A172 (cell line): ENCODE measurements around the gene OPN3. TPM values are rescaled to one million over a fixed set of nuclear protein-coding genes. Genes with fewer than 3 reads are reported as not detected.

ENCODE experiments used
- DNase-seq: peaks from one replicate; pipeline ENCODE4 v3.0.0-alpha.2; 2015; ENCODE audit warnings: low spot score
- total RNA-seq: library from RNA; depleted of rRNA; stranded (reverse); fragments of >200 nt; shearing (Covaris generic); gene quantifications from 2 replicates; pipeline ENCODE4 v1.2.3, GENCODE V29; 2014; rRNA removed

OPN3 gene
- total RNA-seq, 1 experiment from 2014 or later: 22.8 TPM

DNA sequence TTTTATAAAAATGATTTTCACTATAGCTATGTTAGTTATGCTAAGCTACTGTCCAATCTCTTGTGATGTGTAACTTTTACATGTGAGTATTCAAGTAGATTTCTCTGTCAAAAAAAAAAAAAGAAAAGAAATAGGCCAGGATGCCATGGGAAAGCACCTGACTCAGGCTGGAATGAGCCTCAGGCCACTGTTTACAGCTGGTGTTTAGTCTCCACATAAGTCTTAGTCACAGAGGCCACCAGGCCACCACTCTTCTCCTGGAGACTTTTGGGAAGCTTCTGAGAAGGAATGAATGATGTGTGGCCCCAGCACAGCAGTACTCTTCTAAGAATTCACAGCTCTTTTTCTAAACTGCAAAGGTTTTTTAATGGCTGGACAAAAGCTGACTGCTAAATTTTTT, 48.9 kb downstream of the OPN3 start:
- DNase-seq: peak; percentile 77

DNA sequence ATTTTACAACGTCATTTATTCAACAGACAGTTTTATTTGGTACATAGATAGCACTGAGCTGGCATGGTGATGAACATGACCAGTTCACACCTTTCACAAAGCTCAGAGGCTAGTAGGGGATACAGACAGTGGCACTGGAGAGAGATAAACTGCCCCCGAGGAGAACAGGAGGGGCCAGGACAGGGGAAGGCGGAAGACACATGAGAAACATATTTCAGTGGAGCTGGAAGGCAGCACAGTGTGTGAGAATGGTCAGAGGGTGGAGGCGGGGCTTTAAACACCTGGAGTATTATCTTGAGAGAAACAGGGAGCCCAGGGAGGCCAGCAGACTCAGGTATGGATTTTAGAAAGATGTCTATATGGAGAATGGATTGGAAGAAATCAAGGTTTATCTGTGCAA, 49.5 kb downstream of the OPN3 start:
- DNase-seq: no peak

DNA sequence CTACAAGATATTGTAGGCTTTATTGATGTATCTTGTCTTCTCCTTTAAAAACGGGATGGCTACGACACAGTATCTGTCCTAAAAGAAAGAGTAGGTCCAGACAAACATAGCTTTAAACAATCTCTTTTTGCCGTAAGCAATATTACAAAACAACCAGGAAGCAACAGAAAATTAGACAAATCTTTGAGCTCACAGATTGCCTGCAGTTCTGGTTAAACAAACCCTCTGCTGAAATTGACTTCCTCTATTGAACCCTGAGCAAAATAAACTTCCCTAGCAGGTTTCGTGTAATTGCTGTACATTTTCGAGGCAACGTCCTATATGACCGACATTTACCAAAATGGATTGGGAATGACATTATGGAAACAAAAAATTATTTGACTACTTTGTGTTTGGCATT, 50.6 kb downstream of the OPN3 start:
- no peak for DNase-seq

GRCh38 chr1:241586905-241587512, 53.2 kb downstream of the OPN3 start:
- no peak for DNase-seq

- DNase-seq: no peak
Observed at GRCh38 chr1:241582921-241583321, 57.2 kb downstream of the OPN3 start.

DNA sequence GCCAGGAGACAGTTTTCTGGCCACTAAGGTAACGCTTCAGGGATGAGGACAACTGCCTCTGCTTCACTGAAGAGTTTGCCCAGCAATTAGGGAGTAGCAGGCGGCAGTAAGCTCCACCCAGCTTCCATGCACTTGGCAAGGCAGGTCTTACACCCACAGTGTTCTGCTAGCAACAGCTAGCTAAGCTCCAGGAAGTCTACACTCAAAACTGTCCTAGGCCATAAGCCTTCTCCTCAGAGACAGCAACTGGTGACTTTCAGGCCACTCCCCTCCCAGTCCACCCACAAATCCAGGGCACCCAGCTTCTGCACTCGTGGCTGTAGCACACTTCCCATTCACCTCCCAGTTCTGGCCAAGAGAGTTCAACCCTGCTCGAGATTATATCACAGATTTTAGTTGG, 60.7 kb downstream of the OPN3 start:
- DNase-seq: no peak

DNA sequence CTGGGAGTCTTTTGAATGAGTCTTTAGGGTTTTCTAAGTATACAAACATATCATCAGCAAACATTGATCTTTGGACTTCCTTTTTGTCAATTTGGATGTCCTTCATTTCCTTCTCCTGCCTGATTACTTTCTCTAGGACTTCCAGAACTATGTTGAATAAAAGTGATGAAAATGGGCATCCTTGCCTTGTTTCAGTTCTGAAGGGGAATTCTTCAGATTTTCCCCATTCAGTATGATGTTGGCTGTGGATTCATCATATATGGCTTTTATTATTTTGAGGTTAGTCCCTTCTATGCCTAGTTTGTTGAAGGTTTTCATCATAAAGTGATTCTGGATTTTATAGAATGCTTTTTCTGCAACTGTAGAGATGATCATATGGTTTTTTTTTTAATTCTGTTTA, 66.0 kb downstream of the OPN3 start:
- no peak for DNase-seq

DNA sequence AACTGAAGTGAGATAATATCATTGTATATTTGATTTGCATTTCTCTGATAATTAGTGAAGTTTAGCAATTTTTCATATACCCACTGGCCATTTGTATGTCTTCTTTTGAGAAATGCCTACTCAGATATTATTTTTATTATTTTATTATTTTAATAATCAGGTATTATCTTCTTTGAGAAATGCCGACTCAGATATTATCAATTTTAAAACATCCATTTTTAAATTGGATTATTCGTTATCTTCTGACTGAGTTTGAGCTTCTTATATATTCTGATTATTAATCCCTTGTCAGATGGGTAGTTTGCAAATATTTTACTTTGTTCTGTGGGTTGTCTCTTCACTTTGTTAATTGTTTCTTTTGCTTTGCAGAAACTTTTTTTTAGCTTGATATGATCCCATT, 70.3 kb downstream of the OPN3 start:
- DNase-seq: no peak

- DNase-seq: no peak
Observed at GRCh38 chr1:241560849-241561187, 79.4 kb downstream of the OPN3 start.

DNA sequence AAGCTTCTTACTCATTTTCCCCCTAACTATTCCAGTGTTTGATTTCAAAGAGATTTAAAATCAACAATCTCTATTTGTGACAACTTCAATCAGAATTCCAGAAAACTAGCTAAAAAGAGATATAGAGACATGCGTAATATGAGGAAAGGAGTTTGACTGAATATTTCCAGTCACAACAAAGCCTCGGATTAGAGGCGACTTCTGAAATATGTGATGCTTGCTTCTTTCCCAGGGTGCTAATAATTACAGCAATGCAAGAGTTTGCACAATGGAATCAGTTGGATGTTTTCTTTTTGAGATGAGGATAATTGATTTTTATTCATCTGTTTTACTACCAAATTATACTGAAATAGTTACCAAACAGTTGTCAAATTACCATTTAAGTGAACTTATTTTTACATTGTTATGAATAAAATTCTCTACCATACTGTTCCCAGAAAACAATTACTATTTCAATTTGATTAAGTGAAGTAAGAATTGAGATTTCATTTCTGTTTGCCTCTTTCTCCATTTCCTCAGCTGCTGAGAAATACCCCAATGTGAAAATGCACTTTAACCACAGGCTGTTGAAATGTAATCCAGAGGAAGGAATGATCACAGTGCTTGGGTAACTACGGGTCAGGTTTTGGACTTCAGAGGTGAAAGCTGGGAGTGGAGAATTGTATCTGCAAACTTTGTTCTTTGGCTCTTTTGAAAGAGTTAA, 79.9 kb downstream of the OPN3 start:
- no peak for DNase-seq

DNA sequence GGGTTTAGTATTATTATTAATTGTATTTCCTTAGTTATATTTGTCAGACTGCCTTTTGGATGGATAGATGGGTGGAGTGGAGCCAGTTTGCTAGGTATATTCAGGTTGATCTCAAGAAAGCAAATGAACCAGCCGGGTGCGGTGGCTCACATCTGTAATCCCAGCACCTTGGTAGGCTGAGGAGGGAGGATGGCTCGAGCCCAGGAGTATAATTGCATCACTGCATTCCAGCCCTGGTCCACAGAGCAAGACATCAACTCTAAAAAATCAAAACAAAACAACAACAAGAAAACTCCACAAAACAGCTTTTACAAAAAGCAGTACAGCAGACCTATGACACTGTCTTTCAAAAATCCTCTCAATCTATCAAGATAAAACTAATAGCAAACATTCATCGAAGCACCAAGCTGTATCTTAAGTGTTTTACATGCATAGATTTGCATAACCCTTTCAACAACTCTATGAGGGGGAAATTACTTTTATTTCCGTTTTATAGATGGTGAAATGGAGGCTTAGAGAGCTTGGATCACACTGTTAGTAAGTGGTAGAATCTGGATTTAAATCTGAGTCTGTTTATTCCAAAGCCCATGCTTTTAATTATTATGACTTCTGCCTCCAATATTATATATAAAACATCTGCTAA, 82.5 kb downstream of the OPN3 start:
- no peak for DNase-seq

- no peak for DNase-seq
Observed at GRCh38 chr1:241557031-241557430, 83.1 kb downstream of the OPN3 start.

GRCh38 chr1:241555526-241555925, 84.6 kb downstream of the OPN3 start:
- DNase-seq: no peak

GRCh38 chr1:241553886-241554592, 86.1 kb downstream of the OPN3 start:
- no peak for DNase-seq

GRCh38 chr1:241551759-241552638, 88.2 kb downstream of the OPN3 start:
- DNase-seq: no peak

- DNase-seq: no peak
Observed at GRCh38 chr1:241550318-241550717, 89.9 kb downstream of the OPN3 start.

DNA sequence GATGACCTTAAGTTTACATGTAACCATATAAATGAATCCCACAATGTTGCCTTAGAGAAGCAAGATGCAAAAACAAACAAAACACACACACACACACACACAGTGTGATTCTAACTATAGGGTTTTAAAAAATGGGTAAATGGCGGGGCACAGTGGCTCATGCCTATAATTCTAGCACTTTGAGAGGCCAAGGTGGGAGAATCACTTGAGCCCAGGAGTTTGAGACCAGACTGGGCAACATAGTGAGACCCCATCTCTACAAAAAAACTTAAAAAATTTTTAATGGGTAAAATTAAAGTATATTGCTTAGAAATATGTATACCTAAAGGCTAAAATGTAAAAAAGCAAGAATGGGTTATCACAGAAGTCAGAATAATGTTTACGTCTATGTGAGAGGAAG, 92.2 kb downstream of the OPN3 start:
- no peak for DNase-seq

Other genes starting within 250 kb of the OPN3 start
- gene FH, start 120.6 kb downstream of the OPN3 start, total RNA-seq: 351 and 373 TPM in 2 replicates
- gene KMO, start 108.0 kb downstream of the OPN3 start, total RNA-seq: 2.4 TPM in 1 of 2 replicates, not detected in the other
- 45.7 and 55.4 TPM in 2 replicates for gene CHML, start within 50 bp of the OPN3 start, total RNA-seq
- not detected in 2 replicates for gene WDR64, start 11.9 kb upstream of the OPN3 start, total RNA-seq
- gene EXO1, start 207.8 kb upstream of the OPN3 start, total RNA-seq: 56.1 and 71.4 TPM in 2 replicates